PFSK-1 (cell line): ENCODE results near the gene TGM5.

Experiments
- FOXP2 ChIP-seq: optimal IDR thresholded peaks from 2 replicates; pipeline ENCODE3; 2011; ENCODE audit warnings: borderline replicate concordance, control low read depth, inconsistent platforms; ENCODE audit not compliant: insufficient read depth; ENCODE audit errors: extremely low read length, extremely low read depth
- POLR2AphosphoS5 ChIP-seq: IDR thresholded peaks from 2 replicates; pipeline ENCODE4 v1.6.1; 2012; ENCODE audit warnings: low read depth, mild to moderate bottlenecking, control low read depth, low read length, moderate library complexity
- REST ChIP-seq, 2 experiments: IDR thresholded peaks; 2 replicates each; pipeline versions ENCODE4 v1.6.1 to v1.8.0; 2011 to 2012; ENCODE audit warnings: low read depth in 2 of 2, low read length in 2 of 2, control low read depth in 1 of 2, inconsistent platforms in 1 of 2, mild to moderate bottlenecking in 1 of 2, moderate library complexity in 1 of 2; ENCODE audit not compliant: insufficient read depth in 1 of 2
- SIN3A ChIP-seq: IDR thresholded peaks from 2 replicates; pipeline ENCODE4 v1.6.1; 2012; ENCODE audit warnings: mild to moderate bottlenecking, low read length, moderate library complexity, borderline replicate concordance; ENCODE audit not compliant: insufficient read depth
- TAF1 ChIP-seq: IDR thresholded peaks from 2 replicates; pipeline ENCODE4 v1.6.1; 2012; ENCODE audit warnings: low read length, control low read depth, borderline replicate concordance; ENCODE audit not compliant: insufficient read depth

- TF ChIP-seq SIN3A = no peak
- TF ChIP-seq REST (IDR thresholded peaks at IDR 0.05; ENCODE audit: insufficient read depth in 1 of 2, low read depth in 2 of 2, low read length in 2 of 2) = no peak
- TF ChIP-seq TAF1 = no peak
- TF ChIP-seq POLR2AphosphoS5 = no peak
- no peak for TF ChIP-seq FOXP2
Observed at GRCh38 chr15:43260011-43260615, 6.6 kb downstream of the TGM5 start.
